HepG2 (cell line): ENCODE results near the gene RFX6. TPM values are rescaled to one million over a fixed set of nuclear protein-coding genes. Genes with fewer than 3 reads are reported as not detected.
A peak's percentile ranks its signal among the peaks of the same experiment; 100 is the strongest.

Source experiments
- BRCA1 ChIP-seq: sonication (generic); formaldehyde crosslinking; IDR thresholded peaks from 2 replicates; pipeline ENCODE4 v1.4.0; 2020; ENCODE audit warnings: missing genetic modification reagents
- CENPT ChIP-seq: sonication (generic); formaldehyde crosslinking; IDR thresholded peaks from 2 replicates; pipeline ENCODE4 v1.8.0; 2022; ENCODE audit warnings: low read depth, mild to moderate bottlenecking, moderate library complexity, missing genetic modification reagents
- ELK4 ChIP-seq: sonication (generic); formaldehyde crosslinking; IDR thresholded peaks from 2 replicates; pipeline ENCODE4 v1.9.0; 2021; ENCODE audit warnings: missing genetic modification reagents, borderline replicate concordance
- KDM3A ChIP-seq: IDR thresholded peaks from 2 replicates; pipeline ENCODE4 v1.6.1; 2018; ENCODE audit warnings: low read depth, missing compliant biosample characterization
- SOX6 ChIP-seq, 2 experiments: fragments of 450-650 bp in 1 of 2; sonication (generic) in 1 of 2; formaldehyde crosslinking in 1 of 2; IDR thresholded peaks; 2 replicates each; pipeline versions ENCODE4 v1.4.0 to v1.6.1; 2017 to 2020; ENCODE audit warnings: antibody characterized with exemption in 1 of 2, mild to moderate bottlenecking in 1 of 2, missing genetic modification reagents in 1 of 2
- U2AF2 ChIP-seq: fragments of 200-400 bp; formaldehyde crosslinking; IDR thresholded peaks from 2 replicates; pipeline ENCODE4 v1.6.1; 2017; ENCODE audit warnings: low read depth, mild to moderate bottlenecking, low read length
- USF2 ChIP-seq, 2 experiments: sonication (generic) in 1 of 2; formaldehyde crosslinking in 1 of 2; IDR thresholded peaks; 2 replicates each; pipeline versions ENCODE4 v1.5.1 to v1.6.1; 2011 to 2020; ENCODE audit warnings: borderline replicate concordance in 1 of 2, low read depth in 1 of 2, low read length in 1 of 2, mild to moderate bottlenecking in 1 of 2, missing genetic modification reagents in 1 of 2, moderate library complexity in 1 of 2
- ZEB1 ChIP-seq: IDR thresholded peaks from 2 replicates; pipeline ENCODE4 v1.6.1; 2012; ENCODE audit warnings: mild to moderate bottlenecking, low read depth, inconsistent platforms; ENCODE audit not compliant: insufficient replicate concordance
- ZFP1 ChIP-seq: IDR thresholded peaks from 2 replicates; pipeline ENCODE4 v1.6.1; 2016
- ZMAT3 ChIP-seq: sonication (generic); formaldehyde crosslinking; conservative IDR thresholded peaks from 2 replicates; pipeline ENCODE4 v1.7.0; 2021; ENCODE audit warnings: missing genetic modification reagents
- ZMYM4 ChIP-seq: sonication (generic); formaldehyde crosslinking; IDR thresholded peaks from 2 replicates; pipeline ENCODE4 v1.8.1; 2023; ENCODE audit warnings: mild to moderate bottlenecking, missing genetic modification reagents
- polyA plus RNA-seq, 8 experiments: library from polyadenylated mRNA; depleted of rRNA in 3 of 8; stranded (reverse) in 7 of 8; unstranded in 1 of 8; fragments of >200 nt; fragmentation: Illumina TruSeq in 4 of 8; extraction: Trizol in 4 of 8; gene quantifications; 2 replicates each; pipeline versions ENCODE4 v1.2.1 to v1.2.3, GENCODE V29; 2011 to 2016; ENCODE audit warnings: low read depth in 4 of 8, missing spikeins in 1 of 8, mixed read lengths in 1 of 8; ENCODE audit not compliant: insufficient read depth in 1 of 8
- total RNA-seq, 5 experiments: library from RNA; depleted of rRNA; stranded (reverse); fragments of >200 nt; fragmentation: Illumina TruSeq; extraction: Trizol; gene quantifications; 2 replicates each; pipeline ENCODE4 v1.2.3, GENCODE V29; 2016; ENCODE audit warnings: low read depth in 1 of 5

RFX6 gene
- total and polyA plus RNA-seq, 2 of the 13 experiments (the other 11 are each of a cell fraction or from before 2014, with no cell fraction given): 0.04 TPM; not detected in 1

GRCh38 chr6:116948533-116949304, 71.7 kb downstream of the RFX6 start (continued):
- TF ChIP-seq USF2 (IDR thresholded peaks at IDR 0.05; ENCODE audit: low read depth, low read length) (no peak), USF2 (CRISPR knock-in tag; IDR thresholded peaks at IDR 0.05; ENCODE audit: borderline replicate concordance) (peak; percentile 30; the same call in 1 of the 2 replicates), KDM3A (CRISPR knock-in tag) (no peak), BRCA1 (CRISPR knock-in tag) (0 out of 2 replicates have a peak, but pooled peaks have one; percentile 33), SOX6 (IDR thresholded peaks at IDR 0.05) (no peak), SOX6 (CRISPR knock-in tag; IDR thresholded peaks at IDR 0.05) (peak; percentile 43; the same call in 1 of the 2 replicates), U2AF2 (no peak), CENPT (CRISPR knock-in tag) (no peak), ZMYM4 (CRISPR knock-in tag) (peak; percentile 90), ELK4 (CRISPR knock-in tag) (no peak), ZEB1 (peak; percentile 36), ZMAT3 (CRISPR knock-in tag) (no peak), ZFP1 (CRISPR knock-in tag) (0 out of 2 replicates have a peak, but pooled peaks have one; percentile 38)
